ENCODE data around the gene LPIN1.

LPIN1 gene

GRCh38 chr2:11743846-11744553, 2.4 kb upstream of the LPIN1 start:
- Histone ChIP-seq H3K27ac (ENCODE audit: low read length, poor library complexity, severe bottlenecking) (peak overlapping the region; percentile 56), H4K91ac (ENCODE audit: low read length) (peak overlapping the region; percentile 64), H2BK5ac (ENCODE audit: low read depth, low read length, poor library complexity, severe bottlenecking) (no peak overlapping the region), H3K27me3 (ENCODE audit: control insufficient read depth in 1 of 2, insufficient read depth in 1 of 2, low read length in 2 of 2) (no peaks in the 10 kb centered on the region), H3K4me1 (ENCODE audit: control insufficient read depth, insufficient read depth, low read depth, low read length) (peaks cover 32% of the 10 kb centered on the region), H3K4ac (ENCODE audit: low read depth in 1 of 2, low read length in 2 of 2) (peak overlapping the region; percentile 73 to 95), H2AFZ (ENCODE audit: low read depth, low read length) (no peak overlapping the region), H3K79me1 (replicated peaks; ENCODE audit: low read length, poor library complexity, severe bottlenecking) (peaks cover 14% of the 10 kb centered on the region), H3K4me3 (ENCODE audit: insufficient read depth in 1 of 2, low read depth in 1 of 2, low read length in 2 of 2) (peak overlapping the region in 1 of 2 experiments; percentile 67), H2BK12ac (ENCODE audit: low read length in 2 of 2) (peak overlapping the region; percentile 79 to 92), H3K36me3 (ENCODE audit: control insufficient read depth in 1 of 2, insufficient read depth in 2 of 2, low read depth in 1 of 2, low read length in 2 of 2) (no peaks in the 10 kb centered on the region), H4K8ac (ENCODE audit: low read length) (peak overlapping the region; percentile 91), H3K18ac (ENCODE audit: low read depth in 1 of 2, low read length in 2 of 2) (peak overlapping the region; percentile 88 to 93), H2BK15ac (ENCODE audit: low read depth, poor library complexity, severe bottlenecking) (peak overlapping the region; percentile 74), H3K23ac (ENCODE audit: low read length in 2 of 2) (peak overlapping the region in 1 of 2 experiments; percentile 81), H3K9ac (ENCODE audit: low read length) (peak overlapping the region; percentile 86), H2AK5ac (ENCODE audit: low read length, severe bottlenecking) (peak overlapping the region; percentile 87), H2BK120ac (ENCODE audit: low read depth, low read length) (peak overlapping the region; percentile 84), H3K14ac (ENCODE audit: low read length in 2 of 2) (peak overlapping the region in 1 of 2 experiments; percentile 55), H3K4me2 (ENCODE audit: low read length, poor library complexity, severe bottlenecking) (peak overlapping the region; percentile 23), H3K9me3 (ENCODE audit: control insufficient read depth, low read length) (no peaks in the 10 kb centered on the region)
- 19% methylated on average over 7 of the region's 10 CpGs for WGBS
- peak; percentile 100 for DNase-seq

GRCh38 chr2:11744631-11745394, 1.6 kb upstream of the LPIN1 start:
- Histone ChIP-seq H3K18ac (ENCODE audit: low read depth in 1 of 2, low read length in 2 of 2) (peak overlapping the region; percentile 65 to 97), H3K9ac (ENCODE audit: low read length) (peak overlapping the region; percentile 86), H3K27ac (ENCODE audit: low read length, poor library complexity, severe bottlenecking) (peak overlapping the region; percentile 56), H2AK5ac (ENCODE audit: low read length, severe bottlenecking) (peak overlapping the region; percentile 71), H4K91ac (ENCODE audit: low read length) (peak overlapping the region; percentile 92), H3K36me3 (ENCODE audit: control insufficient read depth in 1 of 2, insufficient read depth in 2 of 2, low read depth in 1 of 2, low read length in 2 of 2) (no peaks in the 10 kb centered on the region), H2BK12ac (ENCODE audit: low read length in 2 of 2) (peak overlapping the region; percentile 7 to 100), H3K79me1 (replicated peaks; ENCODE audit: low read length, poor library complexity, severe bottlenecking) (peaks cover 21% of the 10 kb centered on the region), H2AFZ (ENCODE audit: low read depth, low read length) (peak overlapping the region; percentile 20), H3K14ac (ENCODE audit: low read length in 2 of 2) (peak overlapping the region in 1 of 2 experiments; percentile 66), H2BK5ac (ENCODE audit: low read depth, low read length, poor library complexity, severe bottlenecking) (no peak overlapping the region), H2BK120ac (ENCODE audit: low read depth, low read length) (peak overlapping the region; percentile 50), H3K27me3 (ENCODE audit: control insufficient read depth in 1 of 2, insufficient read depth in 1 of 2, low read length in 2 of 2) (no peaks in the 10 kb centered on the region), H3K23ac (ENCODE audit: low read length in 2 of 2) (peak overlapping the region in 1 of 2 experiments; percentile 57), H4K8ac (ENCODE audit: low read length) (peak overlapping the region; percentile 47), H3K4me3 (ENCODE audit: insufficient read depth in 1 of 2, low read depth in 1 of 2, low read length in 2 of 2) (peak overlapping the region in 1 of 2 experiments; percentile 67), H3K4me2 (ENCODE audit: low read length, poor library complexity, severe bottlenecking) (no peak overlapping the region), H3K4ac (ENCODE audit: low read depth in 1 of 2, low read length in 2 of 2) (peak overlapping the region; percentile 10 to 95), H3K9me3 (ENCODE audit: control insufficient read depth, low read length) (no peaks in the 10 kb centered on the region), H2BK15ac (ENCODE audit: low read depth, poor library complexity, severe bottlenecking) (peak overlapping the region; percentile 100), H3K4me1 (ENCODE audit: control insufficient read depth, insufficient read depth, low read depth, low read length) (peaks cover 34% of the 10 kb centered on the region)
- peak; percentile 58 for DNase-seq
- WGBS: 68% methylated on average over 14 of the region's 14 CpGs

- H2BK120ac ChIP-seq (ENCODE audit: low read depth, low read length): peak overlapping the region; percentile 75
- H3K79me1 ChIP-seq (replicated peaks; ENCODE audit: low read length, poor library complexity, severe bottlenecking): peaks cover 22% of the 10 kb centered on the region
- H3K36me3 ChIP-seq (ENCODE audit: control insufficient read depth in 1 of 2, insufficient read depth in 2 of 2, low read depth in 1 of 2, low read length in 2 of 2): no peaks in the 10 kb centered on the region
- no peaks in the 10 kb centered on the region for H3K9me3 ChIP-seq (ENCODE audit: control insufficient read depth, low read length)
- peak overlapping the region; percentile 23 for H2AK5ac ChIP-seq (ENCODE audit: low read length, severe bottlenecking)
- H3K27me3 ChIP-seq (ENCODE audit: control insufficient read depth in 1 of 2, insufficient read depth in 1 of 2, low read length in 2 of 2): no peaks in the 10 kb centered on the region
- H4K8ac ChIP-seq (ENCODE audit: low read length): peak overlapping the region; percentile 94
- no peak overlapping the region for H2BK5ac ChIP-seq (ENCODE audit: low read depth, low read length, poor library complexity, severe bottlenecking)
- WGBS: 76% methylated on average over 23 of the region's 27 CpGs
- no peak overlapping the region for H2AFZ ChIP-seq (ENCODE audit: low read depth, low read length)
- peak overlapping the region; percentile 75 for H2BK15ac ChIP-seq (ENCODE audit: low read depth, poor library complexity, severe bottlenecking)
- peak overlapping the region; percentile 42 for H3K4me2 ChIP-seq (ENCODE audit: low read length, poor library complexity, severe bottlenecking)
- peak overlapping the region in 1 of 2 experiments; percentile 72 for H3K4me3 ChIP-seq (ENCODE audit: insufficient read depth in 1 of 2, low read depth in 1 of 2, low read length in 2 of 2)
- H3K23ac ChIP-seq (ENCODE audit: low read length in 2 of 2): no peak overlapping the region
- H3K14ac ChIP-seq (ENCODE audit: low read length in 2 of 2): peak overlapping the region in 1 of 2 experiments; percentile 73
- DNase-seq: no peak
- H2BK12ac ChIP-seq (ENCODE audit: low read length in 2 of 2): peak overlapping the region; percentile 84 to 99
- H3K27ac ChIP-seq (ENCODE audit: low read length, poor library complexity, severe bottlenecking): no peak overlapping the region
- peaks cover 34% of the 10 kb centered on the region for H3K4me1 ChIP-seq (ENCODE audit: control insufficient read depth, insufficient read depth, low read depth, low read length)
- peak overlapping the region; percentile 96 for H4K91ac ChIP-seq (ENCODE audit: low read length)
- H3K9ac ChIP-seq (ENCODE audit: low read length): peak overlapping the region; percentile 84
- peak overlapping the region; percentile 94 to 98 for H3K4ac ChIP-seq (ENCODE audit: low read depth in 1 of 2, low read length in 2 of 2)
- H3K18ac ChIP-seq (ENCODE audit: low read depth in 1 of 2, low read length in 2 of 2): peak overlapping the region; percentile 78 to 81
These were observed 638 bp upstream of the LPIN1 start for GRCh38 chr2:11745613-11746375.

Data from mesenchymal stem cell (in vitro differentiated cells and primary cell).